ENCODE data around the gene POU6F1. TPM values are rescaled to one million over a fixed set of nuclear protein-coding genes. Genes with fewer than 3 reads are reported as not detected.

Gene POU6F1
- total and polyA plus RNA-seq, 9 of the 15 experiments (the other 6 are each of a cell fraction or from before 2014, with no cell fraction given): 0.14 to 3.3 (median 1.1) TPM

DNA sequence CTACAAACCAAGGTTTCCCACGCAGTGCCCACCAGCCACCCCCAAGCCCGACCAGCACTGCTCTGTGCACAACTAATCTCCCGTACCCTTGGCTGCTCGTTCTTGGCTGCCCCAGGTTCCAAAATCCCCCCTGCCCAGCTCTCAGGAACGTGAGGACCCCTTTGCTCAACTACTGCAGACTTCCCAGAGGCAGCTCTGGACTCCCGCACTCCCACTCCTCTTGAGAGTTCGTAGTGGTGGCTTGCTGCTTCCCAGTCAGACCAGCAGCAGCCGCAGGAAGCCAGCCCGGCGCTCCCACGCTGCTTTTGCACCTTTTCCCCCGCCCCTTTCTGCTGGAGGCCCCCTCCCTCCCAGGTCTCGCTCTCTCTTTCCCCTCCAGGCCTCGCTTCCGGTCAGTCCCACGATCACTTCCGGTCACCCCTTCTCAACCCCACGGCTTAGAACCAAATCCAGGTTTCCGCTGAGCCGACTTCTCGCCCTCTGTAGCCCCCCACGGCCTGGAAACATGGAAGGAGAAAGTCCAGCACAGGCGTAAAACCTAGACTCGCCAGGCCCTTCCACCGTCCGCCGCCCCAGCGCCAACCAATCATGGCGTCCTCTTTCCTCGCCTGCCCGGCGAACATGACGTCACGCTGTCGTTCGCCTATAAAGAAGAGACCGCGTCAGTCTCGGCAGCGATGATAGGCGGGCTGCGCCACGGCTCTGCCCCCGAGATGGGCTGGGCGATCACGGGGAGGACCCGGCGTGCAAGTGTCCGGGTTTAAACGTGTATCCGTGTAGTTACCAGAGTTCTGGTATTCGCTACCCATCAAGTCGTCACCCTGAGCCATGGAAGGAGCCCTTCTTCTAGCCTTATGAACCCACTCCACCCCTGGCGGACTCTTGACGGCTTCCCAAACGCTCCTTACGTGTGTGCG is 45.1 kb downstream of the POU6F1 start, which contains the start of gene TFCP2 (continued):
- TF ChIP-seq FOS (IDR thresholded peaks at IDR 0.05; ENCODE audit: extremely low read depth, insufficient read length) (peak; percentile 83), CBFA2T3 (IDR thresholded peaks at IDR 0.05) (no peak; the same call in 1 of the 2 replicates), SREBF1 (IDR thresholded peaks at IDR 0.05; ENCODE audit: borderline replicate concordance, low read depth, low read length) (peak; percentile 39; the same call in 1 of the 2 replicates), ZNF699 (CRISPR knock-in tag; IDR thresholded peaks at IDR 0.05; ENCODE audit: insufficient replicate concordance) (no peak), SMARCE1 (IDR thresholded peaks at IDR 0.05) (0 out of 2 replicates have a peak, but pooled peaks have one; percentile 25), KDM4B (IDR thresholded peaks at IDR 0.05; ENCODE audit: borderline replicate concordance in 2 of 2, low read depth in 1 of 2) (peak in 1 of 2 experiments; percentile 92; a peak in 2 of 4 replicates), SRF (CRISPR knock-in tag; IDR thresholded peaks at IDR 0.05) (peak in 1 of 2 experiments; percentile 9; a peak in 1 of 4 replicates), LCOR (CRISPR knock-in tag; IDR thresholded peaks at IDR 0.05) (peak; percentile 91), ZBTB1 (CRISPR knock-in tag; IDR thresholded peaks at IDR 0.05; ENCODE audit: borderline replicate concordance, low read depth) (no peak), KAT2B (IDR thresholded peaks at IDR 0.05; ENCODE audit: low read depth, low read length) (no peak), BHLHE40 (IDR thresholded peaks at IDR 0.05; ENCODE audit: low read length) (peak; percentile 68), SP2 (IDR thresholded peaks at IDR 0.05; ENCODE audit: extremely low read depth, low read depth, low read length, poor library complexity, severe bottlenecking) (peak; percentile 59), FOXK2 (conservative IDR thresholded peaks at IDR 0.05 in 1 of 2, IDR thresholded peaks at IDR 0.05 in 1 of 2; ENCODE audit: low read depth in 2 of 2) (peak; percentile 47 to 53), MAZ (CRISPR knock-in tag; conservative IDR thresholded peaks at IDR 0.05 in 1 of 2, IDR thresholded peaks at IDR 0.05 in 1 of 2) (peak; percentile 93 to 98), MYC (IDR thresholded peaks at IDR 0.05; ENCODE audit: low read depth, low read length) (0 out of 2 replicates have a peak, but pooled peaks have one; percentile 59), MYC (CRISPR knock-in tag; IDR thresholded peaks at IDR 0.05; ENCODE audit: borderline replicate concordance, low read depth) (0 out of 2 replicates have a peak, but pooled peaks have one; percentile 44)
- TF ChIP-seq, protein P1, sequence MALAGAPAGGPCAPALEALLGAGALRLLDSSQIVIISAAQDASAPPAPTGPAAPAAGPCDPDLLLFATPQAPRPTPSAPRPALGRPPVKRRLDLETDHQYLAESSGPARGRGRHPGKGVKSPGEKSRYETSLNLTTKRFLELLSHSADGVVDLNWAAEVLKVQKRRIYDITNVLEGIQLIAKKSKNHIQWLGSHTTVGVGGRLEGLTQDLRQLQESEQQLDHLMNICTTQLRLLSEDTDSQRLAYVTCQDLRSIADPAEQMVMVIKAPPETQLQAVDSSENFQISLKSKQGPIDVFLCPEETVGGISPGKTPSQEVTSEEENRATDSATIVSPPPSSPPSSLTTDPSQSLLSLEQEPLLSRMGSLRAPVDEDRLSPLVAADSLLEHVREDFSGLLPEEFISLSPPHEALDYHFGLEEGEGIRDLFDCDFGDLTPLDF (CRISPR knock-in tag; IDR thresholded peaks at IDR 0.05): peak; percentile 38
- TF ChIP-seq, protein P2, sequence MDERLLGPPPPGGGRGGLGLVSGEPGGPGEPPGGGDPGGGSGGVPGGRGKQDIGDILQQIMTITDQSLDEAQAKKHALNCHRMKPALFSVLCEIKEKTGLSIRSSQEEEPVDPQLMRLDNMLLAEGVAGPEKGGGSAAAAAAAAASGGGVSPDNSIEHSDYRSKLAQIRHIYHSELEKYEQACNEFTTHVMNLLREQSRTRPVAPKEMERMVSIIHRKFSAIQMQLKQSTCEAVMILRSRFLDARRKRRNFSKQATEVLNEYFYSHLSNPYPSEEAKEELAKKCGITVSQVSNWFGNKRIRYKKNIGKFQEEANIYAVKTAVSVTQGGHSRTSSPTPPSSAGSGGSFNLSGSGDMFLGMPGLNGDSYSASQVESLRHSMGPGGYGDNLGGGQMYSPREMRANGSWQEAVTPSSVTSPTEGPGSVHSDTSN (CRISPR knock-in tag; IDR thresholded peaks at IDR 0.05; ENCODE audit: low read depth): peak; percentile 56
- TF ChIP-seq, protein P2 (tag; conservative IDR thresholded peaks at IDR 0.05; ENCODE audit: low read depth): no peak
- TF ChIP-seq, protein P3, sequence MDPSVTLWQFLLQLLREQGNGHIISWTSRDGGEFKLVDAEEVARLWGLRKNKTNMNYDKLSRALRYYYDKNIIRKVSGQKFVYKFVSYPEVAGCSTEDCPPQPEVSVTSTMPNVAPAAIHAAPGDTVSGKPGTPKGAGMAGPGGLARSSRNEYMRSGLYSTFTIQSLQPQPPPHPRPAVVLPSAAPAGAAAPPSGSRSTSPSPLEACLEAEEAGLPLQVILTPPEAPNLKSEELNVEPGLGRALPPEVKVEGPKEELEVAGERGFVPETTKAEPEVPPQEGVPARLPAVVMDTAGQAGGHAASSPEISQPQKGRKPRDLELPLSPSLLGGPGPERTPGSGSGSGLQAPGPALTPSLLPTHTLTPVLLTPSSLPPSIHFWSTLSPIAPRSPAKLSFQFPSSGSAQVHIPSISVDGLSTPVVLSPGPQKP (CRISPR knock-in tag; IDR thresholded peaks at IDR 0.05): no peak

Measured in K562 (cell line).